GM21786 (cell line): ENCODE data around the gene SEC16A.
"Not testable (repeated sequence)": the region's sequence is repeated elsewhere in the genome, so short reads cannot be mapped to it uniquely, and the experiment has no call there.

Experiments
- ATAC-seq: cut with Tn5 transposase; IDR thresholded peaks from one replicate; pipeline ENCODE4 v1.9.1; 2021; ENCODE audit not compliant: unreplicated experiment

SEC16A gene

GRCh38 chr9:136424750-136425362 is 58.0 kb downstream of the SEC16A start:
- ATAC-seq = no peak

GRCh38 chr9:136423432-136424146 is 59.3 kb downstream of the SEC16A start:
- no peak for ATAC-seq

- ATAC-seq = no peak
These were observed 60.0 kb downstream of the SEC16A start for GRCh38 chr9:136422876-136423275.

- no peak for ATAC-seq
These were observed 61.0 kb downstream of the SEC16A start for GRCh38 chr9:136421791-136422190.

GRCh38 chr9:136419092-136419420 is 63.8 kb downstream of the SEC16A start:
- ATAC-seq = no peak

GRCh38 chr9:136418182-136419091 is 64.4 kb downstream of the SEC16A start:
- no peak for ATAC-seq

- no peak for ATAC-seq
These were observed 65.9 kb downstream of the SEC16A start for GRCh38 chr9:136416914-136417313.

GRCh38 chr9:136416427-136416826 is 66.4 kb downstream of the SEC16A start:
- no peak for ATAC-seq

- no peak for ATAC-seq
These were observed 69.9 kb downstream of the SEC16A start for GRCh38 chr9:136412962-136413361.

GRCh38 chr9:136411378-136411777 is 71.5 kb downstream of the SEC16A start:
- ATAC-seq = no peak

GRCh38 chr9:136410500-136411287 is 72.1 kb downstream of the SEC16A start, which contains the start of the genes ENTR1 and PMPCA:
Gene ENTR1 (minus strand): TSS chr9:136410614. CDS start chr9:136410397, 217 bp downstream.
Gene PMPCA (plus strand): TSS chr9:136410658. CDS start chr9:136410669, 11 bp downstream.
- ATAC-seq = peak; percentile 84

- ATAC-seq = peak; percentile 8
These were observed 73.0 kb downstream of the SEC16A start for GRCh38 chr9:136409557-136410455.

GRCh38 chr9:136407911-136408310 is 74.9 kb downstream of the SEC16A start:
- ATAC-seq = no peak

GRCh38 chr9:136407061-136407460 is 75.8 kb downstream of the SEC16A start:
- ATAC-seq = not testable (repeated sequence)

GRCh38 chr9:136405904-136406303 is 76.9 kb downstream of the SEC16A start:
- not testable (repeated sequence) for ATAC-seq

- ATAC-seq = no peak
These were observed 77.4 kb downstream of the SEC16A start for GRCh38 chr9:136405481-136405880.

- no peak for ATAC-seq
These were observed 78.1 kb downstream of the SEC16A start for GRCh38 chr9:136404801-136405136.

- ATAC-seq = no peak
These were observed 78.7 kb downstream of the SEC16A start for GRCh38 chr9:136403915-136404800.

- no peak for ATAC-seq
These were observed 79.3 kb downstream of the SEC16A start for GRCh38 chr9:136403538-136403914.
